Naive thymus-derived CD8-positive, alpha-beta T cell (primary cell): ENCODE data around the gene DST. TPM values are rescaled to one million over a fixed set of nuclear protein-coding genes. Genes with fewer than 3 reads are reported as not detected.

Experiments
- ATAC-seq, 2 donors: fragments of 150-1000 bp; cut with Tn5 transposase in 1 of 2; sonication (Bioruptor Pico), chemical (Tn5 transposase) in 1 of 2; 1 replicate in 1 of 2; 2 replicates in 1 of 2; pipeline ENCODE4 v1.10.0; 2021; ENCODE audit warnings: mild to moderate bottlenecking in 2 of 2, moderate library complexity in 2 of 2
- POLR2A ChIA-PET: fragments of 350-600 bp; sonication (Branson Sonifier 250); formaldehyde crosslinking; loops from one replicate; lab custom pipeline; 2021; ENCODE audit warnings: antibody characterized with exemption; lab: Charles Lee
- DNase-seq, 10 donors: peaks; one replicate each; pipeline versions ENCODE4 v3.0.0 to v3.0.0-alpha.2; 2020 to 2022
- H3K27ac Mint-ChIP-seq, 10 donors: one replicate each; pipeline ENCODE4 v1.8.0; 2020 to 2022; ENCODE audit warnings: mild to moderate bottlenecking in 10 of 10, mixed read lengths in 10 of 10, moderate library complexity in 4 of 10, inconsistent platforms in 1 of 10
- H3K27me3 Mint-ChIP-seq, 5 donors: one replicate each; pipeline ENCODE4 v1.8.0; 2021 to 2022; ENCODE audit warnings: mixed read lengths in 5 of 5
- H3K36me3 Mint-ChIP-seq, 3 donors: one replicate each; pipeline ENCODE4 v1.8.0; 2020 to 2022; ENCODE audit warnings: mixed read lengths in 3 of 3, mild to moderate bottlenecking in 2 of 3, inconsistent platforms in 1 of 3
- H3K4me1 Mint-ChIP-seq, 4 donors: one replicate each; pipeline ENCODE4 v1.8.0; 2021 to 2022; ENCODE audit warnings: mixed read lengths in 4 of 4
- H3K4me3 Mint-ChIP-seq, 10 donors: one replicate each; pipeline ENCODE4 v1.8.0; 2020 to 2022; ENCODE audit warnings: mild to moderate bottlenecking in 10 of 10, mixed read lengths in 10 of 10, moderate library complexity in 6 of 10, inconsistent platforms in 1 of 10
- H3K9me3 Mint-ChIP-seq, 9 donors: one replicate each; pipeline ENCODE4 v1.8.0; 2020 to 2022; ENCODE audit warnings: mixed read lengths in 9 of 9, mild to moderate bottlenecking in 3 of 9, inconsistent platforms in 1 of 9, moderate library complexity in 1 of 9
- polyA plus RNA-seq, 3 donors: library from polyadenylated mRNA; unstranded; fragments of 300-500 nt; fragmentation: Illumina TruSeq; gene quantifications; one replicate each; pipeline ENCODE4 v1.2.3, GENCODE V29; 2021
- total RNA-seq, 8 experiments: library from RNA in 2 of 8; stranded (reverse) in 2 of 8; gene quantifications; one replicate each; pipeline ENCODE4 v1.2.3 and lab custom pipeline; 2021 to 2026

Gene DST
- total and polyA plus RNA-seq, 5 experiments from 2014 or later = 0.74 to 1.0 (median 0.79) TPM; not detected in 2

- Mint-ChIP-seq H3K4me3 (no peak overlapping the region), H3K36me3 (peaks cover 0 to 9% (median 6%) of the 10 kb centered on the region in 3 donors), H3K27me3 (peaks cover 0 to 4% (median 0%) of the 10 kb centered on the region in 5 donors), H3K9me3 (peaks cover 0 to 19% (median 7%) of the 10 kb centered on the region in 9 donors), H3K4me1 (no peaks in the 10 kb centered on the region), H3K27ac (no peak overlapping the region)
- DNase-seq = no peak
- no peak for ATAC-seq
- POLR2A ChIA-PET = no interaction called here
Observed at GRCh38 chr6:56520218-56520617, 122.5 kb downstream of the DST start.

- no peak overlapping the region for H3K27ac Mint-ChIP-seq
- DNase-seq (no peak), ATAC-seq (no peak)
- no peaks in the 10 kb centered on the region for H3K4me1 Mint-ChIP-seq
- no peak overlapping the region for H3K4me3 Mint-ChIP-seq
- H3K36me3 Mint-ChIP-seq = peaks cover 0 to 9% (median 6%) of the 10 kb centered on the region in 3 donors
- peaks cover 0 to 19% (median 7%) of the 10 kb centered on the region in 9 donors for H3K9me3 Mint-ChIP-seq
- peaks cover 0 to 4% (median 0%) of the 10 kb centered on the region in 5 donors for H3K27me3 Mint-ChIP-seq
- POLR2A ChIA-PET = no interaction called here
Observed at GRCh38 chr6:56518995-56519767, 123.5 kb downstream of the DST start.

GRCh38 chr6:56517155-56517745, 125.4 kb downstream of the DST start:
- DNase-seq = no peak
- H3K9me3 Mint-ChIP-seq = peaks cover 0 to 19% (median 7%) of the 10 kb centered on the region in 9 donors
- no peaks in the 10 kb centered on the region for H3K4me1 Mint-ChIP-seq
- ATAC-seq = no peak
- peaks cover 0 to 9% (median 6%) of the 10 kb centered on the region in 3 donors for H3K36me3 Mint-ChIP-seq
- peaks cover 0 to 8% (median 0%) of the 10 kb centered on the region in 5 donors for H3K27me3 Mint-ChIP-seq
- H3K27ac Mint-ChIP-seq = no peak overlapping the region
- H3K4me3 Mint-ChIP-seq = no peak overlapping the region
- POLR2A ChIA-PET = no interaction called here

GRCh38 chr6:56516003-56516402, 126.7 kb downstream of the DST start:
- no peak overlapping the region for H3K4me3 Mint-ChIP-seq
- POLR2A ChIA-PET = no interaction called here
- peaks cover 0 to 19% (median 7%) of the 10 kb centered on the region in 9 donors for H3K9me3 Mint-ChIP-seq
- H3K27ac Mint-ChIP-seq = no peak overlapping the region
- H3K27me3 Mint-ChIP-seq = peaks cover 0 to 8% (median 0%) of the 10 kb centered on the region in 5 donors
- ATAC-seq (no peak), DNase-seq (no peak)
- H3K36me3 Mint-ChIP-seq = peaks cover 0 to 9% (median 6%) of the 10 kb centered on the region in 3 donors
- H3K4me1 Mint-ChIP-seq = no peaks in the 10 kb centered on the region

GRCh38 chr6:56515081-56515905, 127.4 kb downstream of the DST start:
- H3K4me1 Mint-ChIP-seq = no peaks in the 10 kb centered on the region
- DNase-seq (no peak), ATAC-seq (no peak)
- peaks cover 0 to 9% (median 6%) of the 10 kb centered on the region in 3 donors for H3K36me3 Mint-ChIP-seq
- no peak overlapping the region for H3K4me3 Mint-ChIP-seq
- POLR2A ChIA-PET = no interaction called here
- peaks cover 0 to 17% (median 6%) of the 10 kb centered on the region in 9 donors for H3K9me3 Mint-ChIP-seq
- peaks cover 0 to 8% (median 0%) of the 10 kb centered on the region in 5 donors for H3K27me3 Mint-ChIP-seq
- H3K27ac Mint-ChIP-seq = no peak overlapping the region

GRCh38 chr6:56514395-56514794, 128.3 kb downstream of the DST start:
- Mint-ChIP-seq H3K36me3 (peaks cover 0 to under 1% (median 0%) of the 10 kb centered on the region in 3 donors), H3K9me3 (peaks cover 0 to 8% (median 3%) of the 10 kb centered on the region in 9 donors), H3K4me1 (no peaks in the 10 kb centered on the region), H3K27me3 (peaks cover 0 to 8% (median 0%) of the 10 kb centered on the region in 5 donors), H3K27ac (no peak overlapping the region), H3K4me3 (no peak overlapping the region)
- DNase-seq (no peak), ATAC-seq (no peak)
- POLR2A ChIA-PET = no interaction called here

- no peak for DNase-seq
- Mint-ChIP-seq H3K27ac (no peak overlapping the region), H3K9me3 (peaks cover 0 to under 1% (median 0%) of the 10 kb centered on the region in 9 donors), H3K36me3 (no peaks in the 10 kb centered on the region), H3K27me3 (peaks cover 0 to 8% (median 0%) of the 10 kb centered on the region in 5 donors), H3K4me3 (no peak overlapping the region), H3K4me1 (no peaks in the 10 kb centered on the region)
- POLR2A ChIA-PET = no interaction called here
- ATAC-seq = no peak
Observed at GRCh38 chr6:56513631-56514030, 129.1 kb downstream of the DST start.

- peaks cover 0 to 8% (median 0%) of the 10 kb centered on the region in 5 donors for H3K27me3 Mint-ChIP-seq
- POLR2A ChIA-PET = no interaction called here
Observed at GRCh38 chr6:56511591-56511990, 131.1 kb downstream of the DST start.

GRCh38 chr6:56510984-56511531, 131.6 kb downstream of the DST start:
- H3K27me3 Mint-ChIP-seq = peaks cover 0 to 7% (median 0%) of the 10 kb centered on the region in 5 donors
- DNase-seq (no peak), ATAC-seq (no peak)
- no peaks in the 10 kb centered on the region for H3K9me3 Mint-ChIP-seq
- POLR2A ChIA-PET = no interaction called here
- no peaks in the 10 kb centered on the region for H3K36me3 Mint-ChIP-seq
- no peak overlapping the region for H3K27ac Mint-ChIP-seq
- H3K4me3 Mint-ChIP-seq = no peak overlapping the region
- no peaks in the 10 kb centered on the region for H3K4me1 Mint-ChIP-seq

More at GRCh38 chr6:56511591-56511990, 131.1 kb downstream of the DST start:
- DNase-seq = no peak
- H3K4me1 Mint-ChIP-seq = no peaks in the 10 kb centered on the region
- no peak for ATAC-seq
- H3K9me3 Mint-ChIP-seq = no peaks in the 10 kb centered on the region
- H3K27ac Mint-ChIP-seq = no peak overlapping the region
- no peaks in the 10 kb centered on the region for H3K36me3 Mint-ChIP-seq
- no peak overlapping the region for H3K4me3 Mint-ChIP-seq

GRCh38 chr6:56509031-56509430, 133.7 kb downstream of the DST start:
- POLR2A ChIA-PET = no interaction called here
- Mint-ChIP-seq H3K4me1 (no peaks in the 10 kb centered on the region), H3K9me3 (no peaks in the 10 kb centered on the region), H3K36me3 (no peaks in the 10 kb centered on the region), H3K4me3 (no peak overlapping the region), H3K27me3 (peaks cover 0 to 4% (median 0%) of the 10 kb centered on the region in 5 donors), H3K27ac (no peak overlapping the region)
- ATAC-seq (no peak), DNase-seq (no peak)

- ATAC-seq (no peak), DNase-seq (no peak)
- no peak overlapping the region for H3K27ac Mint-ChIP-seq
- no peaks in the 10 kb centered on the region for H3K4me1 Mint-ChIP-seq
- no peak overlapping the region for H3K4me3 Mint-ChIP-seq
- no peaks in the 10 kb centered on the region for H3K9me3 Mint-ChIP-seq
- H3K36me3 Mint-ChIP-seq = no peaks in the 10 kb centered on the region
- POLR2A ChIA-PET = no interaction called here
- peaks cover 0 to under 1% (median 0%) of the 10 kb centered on the region in 5 donors for H3K27me3 Mint-ChIP-seq
Observed at GRCh38 chr6:56507517-56507916, 135.2 kb downstream of the DST start.

GRCh38 chr6:56505512-56506260, 137.0 kb downstream of the DST start:
- no peaks in the 10 kb centered on the region for H3K27me3 Mint-ChIP-seq
- no peak overlapping the region for H3K4me3 Mint-ChIP-seq
- H3K36me3 Mint-ChIP-seq = no peaks in the 10 kb centered on the region
- DNase-seq (no peak), ATAC-seq (no peak)
- H3K4me1 Mint-ChIP-seq = no peaks in the 10 kb centered on the region
- no peak overlapping the region for H3K27ac Mint-ChIP-seq
- H3K9me3 Mint-ChIP-seq = no peaks in the 10 kb centered on the region
- POLR2A ChIA-PET = interaction anchor here (0.6 kb wide), 1 partner anchor 36 kb away, joined by 3 read pairs; no protein-coding TSS in a partner anchor
